AG04450 (cell line): Measurements from ENCODE around the gene PLCH2. TPM values are rescaled to one million over a fixed set of nuclear protein-coding genes. Genes with fewer than 3 reads are reported as not detected.

ENCODE experiments used
- CTCF ChIA-PET: fragments of 300-600, 350-600 bp; formaldehyde crosslinking; extraction: SDS; loops from one replicate; lab custom pipeline; 2022; ENCODE audit warnings: antibody characterized with exemption, inconsistent platforms; lab: Charles Lee
- POLR2A ChIA-PET: fragments of 350-600 bp; formaldehyde crosslinking; extraction: SDS; loops from one replicate; lab custom pipeline; 2021; ENCODE audit warnings: antibody characterized with exemption, inconsistent platforms; lab: Yijun Ruan, JAX
- DNase-seq: peaks from one replicate; pipeline ENCODE4 v3.0.0-alpha.2; 2011; ENCODE audit warnings: low read depth, low spot score
- H3K27ac ChIP-seq: one replicate; pipeline ENCODE4 v1.5.1; 2012; ENCODE audit warnings: low read depth, low read length, control low read depth
- H3K27me3 ChIP-seq: one replicate; pipeline ENCODE4 v1.6.0; 2012; ENCODE audit warnings: low read length; ENCODE audit not compliant: control insufficient read depth, insufficient read depth
- H3K4me3 ChIP-seq: 2 replicates; pipeline ENCODE4 v1.5.1; 2011; ENCODE audit warnings: mild to moderate bottlenecking, low read depth, low read length, control low read depth
- H3K9me3 ChIP-seq: 2 replicates; pipeline ENCODE4 v1.5.1; 2012; ENCODE audit warnings: low read length; ENCODE audit not compliant: control insufficient read depth, insufficient read depth
- polyA plus RNA-seq: library from polyadenylated mRNA; depleted of rRNA; stranded (reverse); fragments of >200 nt; gene quantifications from 2 replicates; pipeline ENCODE4 v1.2.3, GENCODE V29; 2011
- TF ChIP-seq, protein P1 (sequence below): IDR thresholded peaks from 2 replicates; pipeline ENCODE4 v1.5.1; 2011; ENCODE audit warnings: low read depth, low read length, control low read depth, inconsistent platforms

Gene PLCH2
- polyA plus RNA-seq, 1 experiment, result 0.06 TPM

DNA sequence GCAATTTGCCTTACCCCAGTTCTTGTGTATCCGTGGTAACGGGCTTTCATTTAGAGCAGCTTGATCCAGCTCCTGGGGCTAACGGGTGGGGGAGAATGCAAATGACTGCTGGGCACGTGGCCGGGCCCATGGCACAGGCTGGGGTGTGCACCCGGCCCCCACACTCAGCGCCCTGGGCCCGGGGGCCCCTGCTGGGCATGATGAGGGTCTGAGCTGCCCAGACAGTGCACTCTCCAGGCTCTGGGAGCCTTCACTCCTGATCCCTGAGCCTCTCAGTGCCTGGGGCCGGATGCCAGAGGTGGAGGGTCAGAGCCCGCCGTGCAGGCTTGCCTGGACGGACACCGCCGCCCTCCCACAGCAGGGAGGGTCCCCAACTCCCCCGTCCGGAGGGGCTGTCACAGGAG, 43.6 kb upstream of the PLCH2 start:
- H3K27me3 ChIP-seq, result peaks cover 46% of the 10 kb centered on the region
- peaks cover 21% of the 10 kb centered on the region for H3K9me3 ChIP-seq
- no peak overlapping the region for H3K27ac ChIP-seq
- POLR2A ChIA-PET, result no interaction called here
- no peak overlapping the region for H3K4me3 ChIP-seq
- TF ChIP-seq, protein P1, sequence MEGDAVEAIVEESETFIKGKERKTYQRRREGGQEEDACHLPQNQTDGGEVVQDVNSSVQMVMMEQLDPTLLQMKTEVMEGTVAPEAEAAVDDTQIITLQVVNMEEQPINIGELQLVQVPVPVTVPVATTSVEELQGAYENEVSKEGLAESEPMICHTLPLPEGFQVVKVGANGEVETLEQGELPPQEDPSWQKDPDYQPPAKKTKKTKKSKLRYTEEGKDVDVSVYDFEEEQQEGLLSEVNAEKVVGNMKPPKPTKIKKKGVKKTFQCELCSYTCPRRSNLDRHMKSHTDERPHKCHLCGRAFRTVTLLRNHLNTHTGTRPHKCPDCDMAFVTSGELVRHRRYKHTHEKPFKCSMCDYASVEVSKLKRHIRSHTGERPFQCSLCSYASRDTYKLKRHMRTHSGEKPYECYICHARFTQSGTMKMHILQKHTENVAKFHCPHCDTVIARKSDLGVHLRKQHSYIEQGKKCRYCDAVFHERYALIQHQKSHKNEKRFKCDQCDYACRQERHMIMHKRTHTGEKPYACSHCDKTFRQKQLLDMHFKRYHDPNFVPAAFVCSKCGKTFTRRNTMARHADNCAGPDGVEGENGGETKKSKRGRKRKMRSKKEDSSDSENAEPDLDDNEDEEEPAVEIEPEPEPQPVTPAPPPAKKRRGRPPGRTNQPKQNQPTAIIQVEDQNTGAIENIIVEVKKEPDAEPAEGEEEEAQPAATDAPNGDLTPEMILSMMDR, result no peak
- no peak for DNase-seq
- CTCF ChIA-PET, result no interaction called here

DNA sequence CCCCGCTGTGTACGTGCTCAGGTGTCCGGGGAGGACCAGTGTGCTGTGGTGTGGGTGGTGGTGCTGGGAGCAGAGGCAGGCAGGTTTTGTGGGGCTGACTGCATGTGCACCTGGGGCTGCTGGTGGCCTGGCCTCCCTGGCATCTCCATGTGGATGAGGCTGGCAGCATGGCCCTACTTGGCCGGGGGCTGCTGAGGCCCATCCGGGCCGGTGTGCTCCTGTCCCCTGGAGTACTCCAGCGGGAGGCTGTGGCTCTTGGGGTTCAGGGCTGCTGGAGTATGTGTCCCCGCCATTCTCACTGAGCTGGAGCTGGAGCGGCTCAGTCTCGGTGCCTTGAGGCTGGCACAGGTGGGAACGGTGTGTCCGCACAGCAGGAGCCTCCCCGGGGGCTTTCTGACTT, 42.9 kb upstream of the PLCH2 start:
- DNase-seq, result no peak
- ChIA-PET POLR2A (no interaction called here), CTCF (no interaction called here)
- Histone ChIP-seq H3K27ac (no peak overlapping the region), H3K27me3 (peaks cover 46% of the 10 kb centered on the region), H3K9me3 (peaks cover 21% of the 10 kb centered on the region), H3K4me3 (no peak overlapping the region)
- TF ChIP-seq, protein P1, result no peak

DNA sequence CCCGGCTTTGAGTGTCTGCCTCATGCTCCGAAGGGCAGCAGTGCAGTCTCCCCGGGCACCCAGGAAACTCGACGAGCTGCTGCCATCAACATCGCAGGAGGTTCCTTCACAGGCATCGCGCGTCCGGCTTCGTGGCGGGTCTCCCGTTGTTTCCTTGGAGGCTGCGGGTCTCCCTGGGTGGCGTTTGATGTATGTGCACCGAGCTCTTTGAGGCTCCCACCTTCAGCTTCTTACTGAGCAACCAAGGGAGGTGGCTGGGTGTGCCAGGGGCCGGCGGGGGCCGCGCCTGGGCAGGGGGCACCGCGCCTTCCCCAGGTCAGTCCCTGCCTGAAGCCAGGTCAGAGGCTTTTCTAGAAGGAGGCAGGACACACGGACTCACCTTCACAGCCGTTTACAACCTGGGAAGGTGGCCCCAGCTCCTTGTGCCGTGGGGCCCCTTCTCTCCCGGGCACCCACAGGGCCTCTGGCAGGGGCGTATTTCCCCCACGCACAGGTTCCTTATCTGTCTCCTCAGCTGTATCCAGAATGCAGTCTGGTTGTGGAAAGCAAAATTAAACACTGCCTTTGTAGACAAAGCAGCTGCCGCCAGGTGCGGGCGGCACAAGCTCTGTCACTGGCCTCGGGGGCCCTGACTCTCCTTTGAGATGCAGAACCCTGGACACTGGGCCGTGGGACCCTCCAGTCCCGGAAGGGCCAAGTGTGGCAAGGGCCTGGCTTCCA, 42.0 kb upstream of the PLCH2 start:
- H3K4me3 ChIP-seq, result no peak overlapping the region
- no peak for DNase-seq
- CTCF ChIA-PET, result interaction anchor here (0.9 kb wide), 1 partner anchor 114 kb away, joined by 3 read pairs; no protein-coding TSS in a partner anchor
- POLR2A ChIA-PET, result no interaction called here
- H3K27me3 ChIP-seq, result peaks cover 46% of the 10 kb centered on the region
- TF ChIP-seq, protein P1, result no peak
- peaks cover 13% of the 10 kb centered on the region for H3K9me3 ChIP-seq
- H3K27ac ChIP-seq, result no peak overlapping the region

DNA sequence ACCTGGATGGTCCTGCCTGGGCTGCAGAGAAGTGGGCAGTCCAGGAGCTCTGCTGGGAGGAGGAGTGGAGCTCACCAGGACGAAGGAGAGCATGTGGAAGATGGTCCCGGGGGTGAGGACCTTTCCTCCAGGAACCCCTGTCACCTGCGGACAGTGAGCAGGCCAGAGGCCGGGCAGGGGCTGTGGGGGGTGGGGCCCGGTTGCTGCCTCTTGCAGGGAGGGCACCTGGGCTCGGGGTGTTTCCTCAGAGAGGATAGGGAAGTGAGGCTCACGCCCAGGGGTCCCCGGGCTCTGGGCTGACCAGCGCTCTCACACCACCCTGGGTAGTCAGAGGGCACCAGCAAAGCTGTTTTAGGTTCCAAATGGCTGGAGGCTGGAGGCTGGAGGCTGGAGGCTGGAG, 41.0 kb upstream of the PLCH2 start:
- peaks cover 44% of the 10 kb centered on the region for H3K27me3 ChIP-seq
- DNase-seq, result no peak
- POLR2A ChIA-PET, result no interaction called here

More for the DNA sequence above, 41.0 kb upstream of the PLCH2 start:
- no peak overlapping the region for H3K4me3 ChIP-seq
- H3K27ac ChIP-seq, result no peak overlapping the region
- peaks cover 4% of the 10 kb centered on the region for H3K9me3 ChIP-seq
- TF ChIP-seq, protein P1, result no peak
- CTCF ChIA-PET, result interaction anchor here (0.9 kb wide), 1 partner anchor 113 kb away, joined by 3 read pairs; no protein-coding TSS in a partner anchor
